HEK293 (cell line): ENCODE results near the gene LBX2.

Experiments used
- CTCF ChIA-PET: fragments of 350-600 bp; formaldehyde crosslinking; extraction: SDS; loops from one replicate; lab custom pipeline; 2021; ENCODE audit warnings: antibody characterized with exemption; lab: Yijun Ruan, JAX
- POLR2A ChIA-PET: fragments of 300-600 bp; formaldehyde crosslinking; extraction: SDS; loops from one replicate; lab custom pipeline; 2020; ENCODE audit warnings: antibody characterized with exemption, inconsistent platforms; lab: Yijun Ruan, JAX
- H3K27ac ChIP-seq: fragments of 200-500 bp; sonication (Bioruptor generic); 2 replicates; pipeline ENCODE4 v1.5.1; 2014; ENCODE audit warnings: low read depth, low read length, control low read depth, inconsistent platforms; ENCODE audit errors: extremely low read depth
- H3K36me3 ChIP-seq, 2 experiments: fragments of 200-500 bp in 1 of 2; sonication (Bioruptor generic) in 1 of 2; 1 replicate in 1 of 2; 2 replicates in 1 of 2; pipeline ENCODE4 v1.5.1; 2014 to 2017; ENCODE audit warnings: inconsistent platforms in 2 of 2, low read length in 2 of 2; ENCODE audit not compliant: control insufficient read depth in 2 of 2, insufficient read depth in 1 of 2
- H3K4me1 ChIP-seq: fragments of 200-500 bp; sonication (Bioruptor generic); 2 replicates; pipeline ENCODE4 v1.5.1; 2014; ENCODE audit warnings: mild to moderate bottlenecking, low read length, inconsistent platforms; ENCODE audit not compliant: control insufficient read depth, insufficient read depth
- H3K4me3 ChIP-seq: 2 replicates; pipeline ENCODE4 v1.5.1; 2011; ENCODE audit warnings: low read depth, mild to moderate bottlenecking, control low read depth, low read length, moderate library complexity
- H3K9me3 ChIP-seq: fragments of 200-500 bp; sonication (Bioruptor generic); 2 replicates; pipeline ENCODE4 v1.5.1; 2014; ENCODE audit warnings: low read depth, low read length, inconsistent platforms; ENCODE audit not compliant: control insufficient read depth, insufficient read depth
- HOXA7 ChIP-seq: sonication (generic); formaldehyde crosslinking; IDR thresholded peaks from 2 replicates; pipeline ENCODE4 v1.8.1; 2022; ENCODE audit warnings: missing genetic modification reagents, borderline replicate concordance
- HOXC10 ChIP-seq: sonication (generic); formaldehyde crosslinking; IDR thresholded peaks from 2 replicates; pipeline ENCODE4 v1.8.1; 2023; ENCODE audit warnings: mild to moderate bottlenecking, missing genetic modification reagents
- KLF16 ChIP-seq: fragments of 450-650 bp; formaldehyde crosslinking; IDR thresholded peaks from 2 replicates; pipeline ENCODE4 v1.5.1; 2017; ENCODE audit warnings: missing biosample characterization, missing genetic modification characterization
- KLF8 ChIP-seq: fragments of 450-650 bp; formaldehyde crosslinking; IDR thresholded peaks from 2 replicates; pipeline ENCODE4 v1.5.1; 2016; ENCODE audit warnings: missing biosample characterization, missing genetic modification characterization
- REPIN1 ChIP-seq: fragments of 450-650 bp; formaldehyde crosslinking; IDR thresholded peaks from 2 replicates; pipeline ENCODE4 v1.5.1; 2017; ENCODE audit warnings: missing biosample characterization, missing genetic modification characterization, low read depth
- SP2 ChIP-seq: fragments of 450-650 bp; formaldehyde crosslinking; IDR thresholded peaks from 2 replicates; pipeline ENCODE4 v1.5.1; 2016; ENCODE audit warnings: missing biosample characterization, missing genetic modification characterization
- ZNF302 ChIP-seq: fragments of 450-650 bp; formaldehyde crosslinking; IDR thresholded peaks from 2 replicates; pipeline ENCODE4 v1.5.1; 2016; ENCODE audit warnings: missing biosample characterization, missing genetic modification characterization, low read depth
- ZNF394 ChIP-seq: fragments of 450-650 bp; formaldehyde crosslinking; IDR thresholded peaks from 2 replicates; pipeline ENCODE4 v1.5.1; 2016; ENCODE audit warnings: missing biosample characterization, missing genetic modification characterization, mild to moderate bottlenecking, moderate library complexity, borderline replicate concordance
- ZNF416 ChIP-seq: fragments of 450-650 bp; formaldehyde crosslinking; IDR thresholded peaks from 2 replicates; pipeline ENCODE4 v1.5.1; 2016; ENCODE audit warnings: missing biosample characterization, missing genetic modification characterization
- ZNF423 ChIP-seq: fragments of 450-650 bp; formaldehyde crosslinking; IDR thresholded peaks from 2 replicates; pipeline ENCODE4 v1.5.1; 2016; ENCODE audit warnings: missing biosample characterization, missing genetic modification characterization
- ZNF529 ChIP-seq: fragments of 450-650 bp; formaldehyde crosslinking; IDR thresholded peaks from 2 replicates; pipeline ENCODE4 v1.5.1; 2017; ENCODE audit warnings: missing genetic modification characterization, missing biosample characterization; ENCODE audit not compliant: insufficient replicate concordance
- ZNF585B ChIP-seq: fragments of 450-650 bp; formaldehyde crosslinking; IDR thresholded peaks from 2 replicates; pipeline ENCODE4 v1.5.1; 2016; ENCODE audit warnings: missing biosample characterization, missing genetic modification characterization
- ZNF600 ChIP-seq: fragments of 450-650 bp; formaldehyde crosslinking; IDR thresholded peaks from 2 replicates; pipeline ENCODE4 v1.5.1; 2016; ENCODE audit warnings: missing biosample characterization, missing genetic modification characterization
- ZNF776 ChIP-seq: fragments of 450-650 bp; formaldehyde crosslinking; IDR thresholded peaks from 2 replicates; pipeline ENCODE4 v1.5.0; 2017; ENCODE audit warnings: missing biosample characterization, missing genetic modification characterization, borderline replicate concordance
- TF ChIP-seq, protein P1 (sequence below): fragments of 450-650 bp; formaldehyde crosslinking; IDR thresholded peaks from 2 replicates; pipeline ENCODE4 v1.5.1; 2017; ENCODE audit warnings: missing biosample characterization, missing genetic modification characterization

Gene LBX2

DNA sequence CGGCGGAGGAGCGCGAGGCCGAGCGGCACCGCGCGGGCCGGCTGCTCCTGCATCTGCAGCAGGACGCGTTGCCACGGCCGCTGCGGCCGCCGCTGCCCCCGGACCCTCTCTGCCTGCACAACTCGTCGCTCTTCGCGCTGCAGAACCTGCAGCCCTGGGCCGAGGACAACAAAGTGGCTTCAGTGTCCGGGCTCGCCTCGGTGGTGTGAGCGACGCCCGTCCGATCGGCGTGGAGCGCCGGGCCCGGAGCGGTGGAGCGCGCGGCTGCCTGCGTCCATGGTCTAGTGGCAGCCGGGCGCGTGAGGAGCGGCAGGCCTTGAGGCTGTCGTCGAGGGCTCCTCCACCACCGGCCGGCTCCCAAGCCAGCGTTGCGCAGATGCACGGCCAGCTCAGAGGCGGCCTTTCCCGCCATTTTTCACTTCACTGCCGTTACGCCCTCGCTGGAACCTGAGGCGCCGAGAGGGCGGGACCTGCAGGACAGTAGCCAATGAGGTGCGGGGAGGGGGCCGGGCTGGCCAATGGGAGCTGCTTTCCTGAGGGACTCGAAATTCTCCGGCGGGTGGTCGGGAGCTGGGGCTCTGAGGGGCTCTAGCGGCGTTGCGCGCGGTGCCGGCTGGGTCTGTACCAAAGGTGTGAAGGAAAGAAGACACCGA, 16.7 kb upstream of the LBX2 start (continued):
- TF ChIP-seq, protein P1, sequence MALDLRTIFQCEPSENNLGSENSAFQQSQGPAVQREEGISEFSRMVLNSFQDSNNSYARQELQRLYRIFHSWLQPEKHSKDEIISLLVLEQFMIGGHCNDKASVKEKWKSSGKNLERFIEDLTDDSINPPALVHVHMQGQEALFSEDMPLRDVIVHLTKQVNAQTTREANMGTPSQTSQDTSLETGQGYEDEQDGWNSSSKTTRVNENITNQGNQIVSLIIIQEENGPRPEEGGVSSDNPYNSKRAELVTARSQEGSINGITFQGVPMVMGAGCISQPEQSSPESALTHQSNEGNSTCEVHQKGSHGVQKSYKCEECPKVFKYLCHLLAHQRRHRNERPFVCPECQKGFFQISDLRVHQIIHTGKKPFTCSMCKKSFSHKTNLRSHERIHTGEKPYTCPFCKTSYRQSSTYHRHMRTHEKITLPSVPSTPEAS (tag by site-specific recombination), result no peak
- no peak for TF ChIP-seq ZNF776 (tag by site-specific recombination)
- TF ChIP-seq ZNF423 (tag by site-specific recombination), result no peak
- no peak for TF ChIP-seq KLF16 (tag by site-specific recombination)
- TF ChIP-seq ZNF600 (tag by site-specific recombination), result no peak
- no peak for TF ChIP-seq ZNF302 (tag by site-specific recombination)
- TF ChIP-seq ZNF529 (tag by site-specific recombination), result no peak
- TF ChIP-seq, all 188 proteins: peak for 0

DNA sequence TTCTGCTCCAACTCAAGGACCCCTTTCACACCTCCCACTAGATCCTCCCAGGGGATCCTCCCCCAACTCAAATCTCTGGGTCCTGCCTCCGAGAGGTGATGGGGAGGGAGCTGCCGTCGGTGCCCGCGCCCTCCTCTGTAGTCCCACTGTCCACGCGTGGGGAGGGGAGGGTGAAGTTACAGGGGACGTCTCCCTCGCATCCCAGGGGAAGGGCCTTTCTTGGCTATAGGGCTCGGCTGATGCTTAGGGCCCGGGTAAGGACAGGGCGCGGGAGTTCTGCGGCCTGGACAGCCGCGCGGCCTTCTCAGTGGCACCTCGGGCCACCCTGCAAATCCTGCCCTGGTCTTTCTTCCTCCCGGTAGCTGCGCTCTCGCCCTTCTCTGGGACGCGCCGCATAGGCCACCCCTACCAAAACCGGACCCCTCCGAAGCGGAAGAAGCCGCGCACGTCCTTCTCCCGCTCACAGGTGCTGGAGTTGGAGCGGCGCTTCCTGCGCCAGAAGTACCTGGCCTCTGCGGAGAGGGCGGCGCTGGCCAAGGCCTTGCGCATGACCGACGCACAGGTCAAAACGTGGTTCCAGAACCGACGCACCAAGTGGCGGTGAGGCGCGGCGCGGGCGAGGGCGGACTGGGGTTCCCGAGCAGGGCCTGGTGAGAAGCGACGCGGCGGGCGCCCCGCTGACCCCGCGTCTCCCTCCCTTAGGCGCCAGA, 16.0 kb upstream of the LBX2 start:
- Histone ChIP-seq H3K4me1 (no peaks in the 10 kb centered on the region), H3K4me3 (no peak overlapping the region), H3K27ac (no peak overlapping the region), H3K9me3 (no peaks in the 10 kb centered on the region), H3K36me3 (no peaks in the 10 kb centered on the region)
- POLR2A ChIA-PET, result interaction anchor here (0.9 to 1.0 kb wide), 2 partner anchors 10 to 14 kb away, joined by 3 to 4 read pairs; partner anchors contain the start of genes AUP1, DQX1 and HTRA2
- CTCF ChIA-PET, result no interaction called here
- TF ChIP-seq REPIN1 (tag by site-specific recombination) (no peak), ZNF394 (tag by site-specific recombination) (no peak), HOXC10 (CRISPR knock-in tag) (no peak), SP2 (tag by site-specific recombination) (no peak), ZNF416 (tag by site-specific recombination) (no peak), HOXA7 (CRISPR knock-in tag) (no peak), ZNF423 (tag by site-specific recombination) (no peak)

DNA sequence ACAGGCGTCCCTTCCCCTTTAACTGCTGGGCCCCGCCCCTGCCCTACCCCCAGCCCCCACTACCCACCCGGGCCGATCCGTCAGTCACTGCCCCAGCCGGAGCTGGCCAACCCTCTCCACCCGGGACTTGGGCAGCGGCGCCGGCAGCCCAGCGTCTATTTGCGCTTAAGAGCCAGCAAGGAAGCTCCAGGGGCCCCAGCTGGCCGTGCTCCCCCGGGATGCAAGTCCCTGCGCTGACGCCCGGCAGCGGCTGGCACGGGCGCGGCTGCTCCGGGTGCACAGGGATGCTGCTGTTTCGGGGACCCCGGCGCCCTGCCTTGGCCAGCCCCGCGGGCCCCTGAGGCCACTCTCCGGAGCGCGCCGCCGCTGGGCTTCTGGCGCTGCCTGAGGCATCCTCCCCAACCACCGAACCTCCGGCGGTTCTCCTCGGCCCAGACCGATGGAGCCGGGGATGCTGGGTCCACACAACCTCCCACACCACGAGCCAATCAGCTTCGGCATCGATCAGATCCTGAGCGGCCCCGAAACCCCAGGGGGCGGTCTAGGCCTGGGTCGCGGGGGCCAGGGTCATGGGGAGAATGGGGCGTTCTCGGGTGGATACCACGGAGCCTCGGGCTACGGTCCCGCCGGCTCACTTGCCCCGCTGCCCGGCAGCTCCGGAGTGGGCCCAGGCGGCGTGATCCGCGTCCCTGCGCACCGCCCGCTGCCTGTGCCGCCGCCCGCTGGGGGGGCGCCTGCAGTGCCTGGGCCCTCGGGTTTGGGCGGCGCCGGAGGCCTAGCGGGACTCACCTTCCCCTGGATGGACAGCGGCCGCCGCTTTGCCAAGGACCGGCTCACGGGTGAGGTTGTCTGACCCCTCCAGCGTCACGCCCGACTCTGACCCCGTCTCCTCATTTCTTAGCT, 15.2 kb upstream of the LBX2 start, which contains the start of gene TLX2:
Gene TLX2, plus strand, starts transcription at position 83 of the 903 bp plus-strand sequence. Its CDS starts 357 bp downstream, at position 440.
- CTCF ChIA-PET, result no interaction called here
- TF ChIP-seq KLF8 (tag by site-specific recombination) (no peak), ZNF585B (no peak)
- POLR2A ChIA-PET, result interaction anchor here (0.9 to 1.0 kb wide), 2 partner anchors 11 to 15 kb away, joined by 3 to 4 read pairs; partner anchors contain the start of genes AUP1, DQX1 and HTRA2
- Histone ChIP-seq H3K36me3 (no peaks in the 10 kb centered on the region), H3K4me3 (peak within 1 kb of the TSS; percentile 26), H3K9me3 (no peaks in the 10 kb centered on the region), H3K4me1 (no peaks in the 10 kb centered on the region), H3K27ac (no peak within 1 kb of the TSS)
